H9 (cell line): ENCODE data around the gene LRRC8E. TPM values are rescaled to one million over a fixed set of nuclear protein-coding genes. Genes with fewer than 3 reads are reported as not detected.

Experiments used
- DNase-seq: peaks from one replicate; pipeline ENCODE4 v3.0.0-alpha.2; 2017
- H2AFZ ChIP-seq: one replicate; pipeline ENCODE4 v1.6.1; 2013; ENCODE audit warnings: mild to moderate bottlenecking, low read length, control low read depth, moderate library complexity
- H2AK5ac ChIP-seq: 2 replicates; pipeline ENCODE4 v1.6.1; 2013; ENCODE audit warnings: low read length, control low read depth, mixed read lengths; ENCODE audit not compliant: insufficient read length
- H2BK120ac ChIP-seq: one replicate; pipeline ENCODE4 v1.6.1; 2013; ENCODE audit warnings: low read depth, mild to moderate bottlenecking, low read length, control low read depth, inconsistent platforms; ENCODE audit not compliant: poor library complexity, severe bottlenecking
- H2BK12ac ChIP-seq: 2 replicates; pipeline ENCODE4 v1.6.1; 2013; ENCODE audit warnings: low read length, control low read depth, mixed read lengths, low read depth; ENCODE audit not compliant: insufficient read length
- H2BK15ac ChIP-seq: 2 replicates; pipeline ENCODE4 v1.6.1; 2013; ENCODE audit warnings: low read depth, low read length, control low read depth
- H2BK20ac ChIP-seq: one replicate; pipeline ENCODE4 v1.6.1; 2013; ENCODE audit warnings: low read depth, mild to moderate bottlenecking, low read length, control low read depth, inconsistent platforms; ENCODE audit not compliant: poor library complexity, severe bottlenecking
- H2BK5ac ChIP-seq: 2 replicates; pipeline ENCODE4 v1.6.1; 2013; ENCODE audit warnings: low read length, control low read depth, mixed read lengths; ENCODE audit not compliant: insufficient read length
- H3K14ac ChIP-seq: 2 replicates; pipeline ENCODE4 v1.6.1; 2013; ENCODE audit warnings: low read length, control low read depth; ENCODE audit not compliant: insufficient read depth
- H3K18ac ChIP-seq: 2 replicates; pipeline ENCODE4 v1.6.1; 2013; ENCODE audit warnings: low read depth, mild to moderate bottlenecking, mixed read lengths, low read length, control low read depth; ENCODE audit not compliant: insufficient read length
- H3K23ac ChIP-seq: 2 replicates; pipeline ENCODE4 v1.6.1; 2013; ENCODE audit warnings: low read length, control low read depth, mixed read lengths, low read depth; ENCODE audit not compliant: insufficient read length
- H3K23me2 ChIP-seq: 2 replicates; pipeline ENCODE4 v1.6.1; 2013; ENCODE audit warnings: low read depth, mild to moderate bottlenecking, mixed read lengths, low read length, control low read depth; ENCODE audit not compliant: insufficient read length, poor library complexity, severe bottlenecking
- H3K27ac ChIP-seq: 2 replicates; pipeline ENCODE4 v1.5.1; 2013; ENCODE audit warnings: low read length, control low read depth, mixed read lengths, low read depth; ENCODE audit not compliant: insufficient read length
- H3K27me3 ChIP-seq: 2 replicates; pipeline ENCODE4 v1.6.1; 2013; ENCODE audit warnings: low read length, control low read depth, inconsistent platforms; ENCODE audit not compliant: insufficient read depth
- H3K4ac ChIP-seq: 2 replicates; pipeline ENCODE4 v1.6.1; 2013; ENCODE audit warnings: low read depth, mild to moderate bottlenecking, control low read depth, inconsistent platforms, low read length, moderate library complexity
- H3K4me1 ChIP-seq: 2 replicates; pipeline ENCODE4 v1.6.1; 2013; ENCODE audit warnings: low read length, control low read depth, inconsistent platforms; ENCODE audit not compliant: insufficient read depth
- H3K4me2 ChIP-seq: 2 replicates; pipeline ENCODE4 v1.6.1; 2013; ENCODE audit warnings: low read length, control low read depth, mixed read lengths; ENCODE audit not compliant: insufficient read length, insufficient read depth
- H3K56ac ChIP-seq: 2 replicates; pipeline ENCODE4 v1.6.1; 2013; ENCODE audit warnings: low read depth, mild to moderate bottlenecking, mixed read lengths, low read length, control low read depth; ENCODE audit not compliant: insufficient read length
- H3K79me1 ChIP-seq: 2 replicates; pipeline ENCODE4 v1.6.1; 2013; ENCODE audit warnings: low read depth, mild to moderate bottlenecking, moderate library complexity, low read length, control low read depth, inconsistent platforms; ENCODE audit not compliant: insufficient read depth, poor library complexity, severe bottlenecking
- H3K79me2 ChIP-seq: 2 replicates; pipeline ENCODE4 v1.6.1; 2013; ENCODE audit warnings: low read length, control low read depth, inconsistent platforms; ENCODE audit not compliant: insufficient read depth
- H3K9ac ChIP-seq: 2 replicates; pipeline ENCODE4 v1.6.1; 2013; ENCODE audit warnings: low read length, control low read depth, mixed read lengths; ENCODE audit not compliant: insufficient read length; ENCODE audit errors: extremely low read depth
- H3K9me3 ChIP-seq: one replicate; pipeline ENCODE4 v1.6.1; 2013; ENCODE audit warnings: low read depth, low read length, inconsistent platforms; ENCODE audit not compliant: control insufficient read depth
- H3T11ph ChIP-seq: one replicate; pipeline ENCODE4 v1.6.1; 2013; ENCODE audit warnings: mild to moderate bottlenecking, low read length, control low read depth, inconsistent platforms
- H4K20me1 ChIP-seq: one replicate; pipeline ENCODE4 v1.6.1; 2013; ENCODE audit not compliant: control insufficient read depth, insufficient read length, insufficient read depth
- H4K5ac ChIP-seq: 2 replicates; pipeline ENCODE4 v1.6.1; 2013; ENCODE audit warnings: low read depth, mild to moderate bottlenecking, mixed read lengths, low read length, control low read depth; ENCODE audit not compliant: insufficient read length
- H4K8ac ChIP-seq: replicated peaks from 2 replicates; pipeline ENCODE4 v1.6.1; 2013; ENCODE audit warnings: low read length, control low read depth, mixed read lengths, low read depth; ENCODE audit not compliant: insufficient read length
- H4K91ac ChIP-seq: 2 replicates; pipeline ENCODE4 v1.6.1; 2013; ENCODE audit warnings: low read depth, mild to moderate bottlenecking, moderate library complexity, mixed read lengths, low read length, control low read depth; ENCODE audit not compliant: insufficient read length
- H3K27ac Mint-ChIP-seq, 3 experiments: 2 replicates in 2 of 3; 3 replicates in 1 of 3; pipeline ENCODE4 v1.8.0; 2020 to 2021; ENCODE audit warnings: mixed read lengths in 3 of 3, mild to moderate bottlenecking in 1 of 3, moderate library complexity in 1 of 3
- H3K27me3 Mint-ChIP-seq: 2 replicates; pipeline ENCODE4 v1.8.0; 2021; ENCODE audit warnings: low read depth, mild to moderate bottlenecking, moderate library complexity, mixed read lengths
- H3K36me3 Mint-ChIP-seq, 3 experiments: 2 replicates in 2 of 3; 3 replicates in 1 of 3; pipeline ENCODE4 v1.8.0; 2020 to 2021; ENCODE audit warnings: low read depth in 3 of 3, mixed read lengths in 3 of 3; ENCODE audit not compliant: insufficient read depth in 1 of 3
- H3K4me1 Mint-ChIP-seq, 2 experiments: 2 replicates each; pipeline ENCODE4 v1.8.0; 2020; ENCODE audit warnings: mixed read lengths in 2 of 2
- H3K4me3 Mint-ChIP-seq, 2 experiments: 2 replicates in 1 of 2; 3 replicates in 1 of 2; pipeline ENCODE4 v1.8.0; 2020 to 2021; ENCODE audit warnings: mild to moderate bottlenecking in 2 of 2, mixed read lengths in 2 of 2, moderate library complexity in 1 of 2
- H3K9me3 Mint-ChIP-seq, 2 experiments: 2 replicates in 1 of 2; 3 replicates in 1 of 2; pipeline ENCODE4 v1.8.0; 2020; ENCODE audit warnings: mild to moderate bottlenecking in 2 of 2, mixed read lengths in 2 of 2, moderate library complexity in 1 of 2
- WGBS: extraction: QIAGEN DNeasy Blood & Tissue Kit; methylation state at CpG from one replicate; pipeline ENCODE4 v1.1.7; 2013; ENCODE audit warnings: missing lambda C conversion rate, low lambda C conversion rate, mixed read lengths; ENCODE audit not compliant: insufficient read length; ENCODE audit errors: extremely low coverage; 5-methylcytosine and 5-hydroxymethylcytosine counted together
- total RNA-seq: library from RNA; stranded (reverse); gene quantifications from 2 replicates; pipeline ENCODE4 v1.2.1, GENCODE V29; 2021
- TF ChIP-seq, protein P1 (sequence below): fragments of 200-600 bp; sonication (generic); conservative IDR thresholded peaks from 3 replicates; pipeline ENCODE4 v1.8.0; 2021; ENCODE audit warnings: antibody characterized with exemption, mild to moderate bottlenecking

The LRRC8E gene
- total RNA-seq, 1 experiment from 2014 or later: 4.8 TPM

DNA sequence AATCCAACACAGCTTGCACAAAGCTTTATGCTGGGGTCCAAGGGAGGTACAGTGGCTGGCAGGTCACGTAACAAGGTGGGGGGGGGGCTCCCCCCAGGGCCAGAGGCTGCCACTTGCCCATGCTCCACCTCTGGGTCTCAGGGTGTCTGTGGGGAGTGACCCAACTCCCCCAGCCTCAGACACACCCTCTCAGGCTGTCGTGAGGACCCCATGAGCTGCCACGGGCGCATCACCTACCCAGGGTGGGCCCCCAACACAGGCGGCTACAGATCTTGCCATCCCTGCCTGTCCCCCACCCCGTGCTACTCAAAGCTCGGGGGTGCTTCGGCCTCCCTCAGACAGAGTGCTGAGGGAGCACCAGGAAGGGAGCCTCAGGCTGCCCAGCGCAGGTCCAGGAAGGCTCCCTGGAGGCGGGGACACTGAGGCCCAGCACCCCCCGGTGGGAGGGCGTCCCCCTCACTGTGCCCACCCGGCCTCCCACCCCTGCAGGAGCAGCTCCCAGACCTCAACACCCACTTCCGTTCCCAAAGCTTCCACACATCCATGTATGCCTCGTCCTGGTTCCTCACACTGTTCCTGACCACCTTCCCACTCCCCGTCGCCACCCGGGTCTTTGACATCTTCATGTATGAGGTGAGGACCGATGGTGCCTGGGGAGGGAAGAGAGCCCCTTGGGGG is 37.2 kb upstream of the LRRC8E start:
- Histone ChIP-seq H2AFZ (no peak overlapping the region), H3K9ac (no peak overlapping the region), H3K4me2 (no peak overlapping the region), H2BK12ac (no peak overlapping the region), H3K79me1 (no peaks in the 10 kb centered on the region), H3K79me2 (no peaks in the 10 kb centered on the region), H3K56ac (no peak overlapping the region), H2BK5ac (no peak overlapping the region), H3K4ac (no peak overlapping the region), H3K14ac (no peak overlapping the region), H2BK120ac (no peak overlapping the region), H4K5ac (no peak overlapping the region), H2BK20ac (no peak overlapping the region), H3K9me3 (no peaks in the 10 kb centered on the region), H2BK15ac (no peak overlapping the region), H3T11ph (no peak overlapping the region), H3K23ac (no peak overlapping the region), H3K4me1 (no peaks in the 10 kb centered on the region), H4K91ac (no peak overlapping the region), H3K23me2 (no peaks in the 10 kb centered on the region), H3K27me3 (no peaks in the 10 kb centered on the region), H2AK5ac (no peak overlapping the region), H4K8ac (no peak overlapping the region), H4K20me1 (no peaks in the 10 kb centered on the region), H3K18ac (no peak overlapping the region), H3K27ac (no peak overlapping the region)
- no peak overlapping the region for H3K27ac Mint-ChIP-seq
- no peaks in the 10 kb centered on the region for H3K9me3 Mint-ChIP-seq
- H3K4me1 Mint-ChIP-seq: peaks cover 6 to 15% of the 10 kb centered on the region in 2 experiments
- DNase-seq: no peak
- H3K4me3 Mint-ChIP-seq: no peak overlapping the region
- TF ChIP-seq, protein P1, sequence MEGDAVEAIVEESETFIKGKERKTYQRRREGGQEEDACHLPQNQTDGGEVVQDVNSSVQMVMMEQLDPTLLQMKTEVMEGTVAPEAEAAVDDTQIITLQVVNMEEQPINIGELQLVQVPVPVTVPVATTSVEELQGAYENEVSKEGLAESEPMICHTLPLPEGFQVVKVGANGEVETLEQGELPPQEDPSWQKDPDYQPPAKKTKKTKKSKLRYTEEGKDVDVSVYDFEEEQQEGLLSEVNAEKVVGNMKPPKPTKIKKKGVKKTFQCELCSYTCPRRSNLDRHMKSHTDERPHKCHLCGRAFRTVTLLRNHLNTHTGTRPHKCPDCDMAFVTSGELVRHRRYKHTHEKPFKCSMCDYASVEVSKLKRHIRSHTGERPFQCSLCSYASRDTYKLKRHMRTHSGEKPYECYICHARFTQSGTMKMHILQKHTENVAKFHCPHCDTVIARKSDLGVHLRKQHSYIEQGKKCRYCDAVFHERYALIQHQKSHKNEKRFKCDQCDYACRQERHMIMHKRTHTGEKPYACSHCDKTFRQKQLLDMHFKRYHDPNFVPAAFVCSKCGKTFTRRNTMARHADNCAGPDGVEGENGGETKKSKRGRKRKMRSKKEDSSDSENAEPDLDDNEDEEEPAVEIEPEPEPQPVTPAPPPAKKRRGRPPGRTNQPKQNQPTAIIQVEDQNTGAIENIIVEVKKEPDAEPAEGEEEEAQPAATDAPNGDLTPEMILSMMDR: no peak
- H3K27me3 Mint-ChIP-seq: peaks cover 29% of the 10 kb centered on the region
- no CpG with 5 or more reads among the region's 19 CpGs for whole genome bisulfite sequencing
- no peaks in the 10 kb centered on the region for H3K36me3 Mint-ChIP-seq
